ENCODE data around the gene RAB3IL1.
"Not testable (repeated sequence)": the region's sequence is repeated elsewhere in the genome, so short reads cannot be mapped to it uniquely, and the experiment has no call there.

RAB3IL1 gene

GRCh38 chr11:61917334-61918109 lies at the start of gene RAB3IL1:
Gene RAB3IL1 (minus strand): TSS chr11:61917566. CDS start chr11:61917367, 199 bp downstream.
- DNase-seq = peak in 1 of 2 experiments; percentile 16

DNA sequence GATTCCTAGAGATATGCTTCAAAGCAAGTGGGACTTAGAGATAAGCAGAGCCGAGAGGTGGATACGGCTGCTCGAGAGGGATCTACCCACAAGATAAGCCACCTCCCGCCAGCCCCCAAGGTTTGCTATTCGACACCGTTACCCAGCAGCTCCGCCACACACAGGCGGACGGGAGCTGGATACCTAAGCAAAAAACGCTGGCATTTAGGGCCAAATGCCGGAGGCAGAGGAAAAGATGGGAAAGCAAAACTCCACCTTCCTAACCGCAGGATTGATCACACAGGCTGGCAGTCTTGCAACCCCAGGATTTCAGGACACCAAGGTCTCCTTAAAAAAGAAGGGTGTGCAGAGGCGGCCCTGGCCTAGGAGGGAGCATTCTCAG lies 49.4 kb upstream of the RAB3IL1 start:
- DNase-seq = no peak

GRCh38 chr11:61964666-61965271 lies 47.4 kb upstream of the RAB3IL1 start:
- DNase-seq = not testable (repeated sequence)

- no peak for DNase-seq
Measured at GRCh38 chr11:61964058-61964665, 46.8 kb upstream of the RAB3IL1 start.

DNA sequence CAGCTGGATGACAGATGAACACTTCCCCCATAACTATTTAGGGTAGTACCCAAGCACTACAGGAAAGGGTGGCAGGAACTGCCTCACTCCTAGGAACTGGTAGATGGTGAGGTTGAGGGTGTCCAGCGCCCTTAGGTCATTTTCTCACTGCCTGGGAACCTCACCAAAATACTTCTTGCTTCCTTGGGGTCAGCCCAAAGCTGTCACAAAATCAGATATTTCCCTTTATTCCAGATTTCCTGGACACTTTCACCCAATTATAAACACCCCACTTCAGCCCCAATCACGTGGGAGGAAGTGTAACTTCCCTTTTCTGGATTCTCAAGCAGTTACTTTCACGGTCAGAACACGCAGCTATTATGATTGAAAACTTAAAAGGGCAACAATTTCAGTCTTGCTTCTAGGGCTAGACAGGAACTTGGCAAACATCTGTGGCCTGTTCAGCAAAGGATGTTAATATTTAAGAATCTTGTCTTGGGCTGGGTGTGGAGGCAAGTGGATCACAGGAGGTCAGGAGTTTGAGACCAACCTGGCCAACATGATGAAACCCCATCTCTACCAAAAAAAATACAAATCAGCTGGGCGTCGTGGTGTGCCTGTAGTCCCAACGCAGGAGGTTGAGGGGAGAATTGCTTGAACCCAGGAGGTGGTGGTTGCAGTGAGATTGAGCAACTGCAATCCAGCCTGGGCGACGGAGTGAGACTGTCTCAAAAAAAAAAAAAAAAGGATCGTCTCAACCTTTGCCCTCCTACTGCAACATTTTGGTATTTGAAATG lies 46.1 kb upstream of the RAB3IL1 start:
- peak; percentile 79 to 88 for DNase-seq

GRCh38 chr11:61963016-61963281 lies 45.6 kb upstream of the RAB3IL1 start:
- DNase-seq = no peak

DNA sequence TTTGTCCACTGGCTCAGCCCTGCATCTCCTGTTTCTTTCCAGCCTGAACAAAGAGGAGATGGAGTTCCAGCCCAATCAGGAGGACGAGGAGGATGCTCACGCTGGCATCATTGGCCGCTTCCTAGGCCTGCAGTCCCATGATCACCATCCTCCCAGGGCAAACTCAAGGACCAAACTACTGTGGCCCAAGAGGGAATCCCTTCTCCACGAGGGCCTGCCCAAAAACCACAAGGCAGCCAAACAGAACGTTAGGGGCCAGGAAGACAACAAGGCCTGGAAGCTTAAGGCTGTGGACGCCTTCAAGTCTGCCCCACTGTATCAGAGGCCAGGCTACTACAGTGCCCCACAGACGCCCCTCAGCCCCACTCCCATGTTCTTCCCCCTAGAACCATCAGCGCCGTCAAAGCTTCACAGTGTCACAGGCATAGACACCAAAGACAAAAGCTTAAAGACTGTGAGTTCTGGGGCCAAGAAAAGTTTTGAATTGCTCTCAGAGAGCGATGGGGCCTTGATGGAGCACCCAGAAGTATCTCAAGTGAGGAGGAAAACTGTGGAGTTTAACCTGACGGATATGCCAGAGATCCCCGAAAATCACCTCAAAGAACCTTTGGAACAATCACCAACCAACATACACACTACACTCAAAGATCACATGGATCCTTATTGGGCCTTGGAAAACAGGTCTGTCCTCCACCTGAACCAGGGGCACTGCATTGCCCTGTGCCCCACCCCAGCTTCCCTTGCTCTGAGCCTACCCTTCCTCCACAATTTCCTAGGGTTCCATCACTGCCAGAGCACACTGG lies 45.0 kb upstream of the RAB3IL1 start:
- no peak for DNase-seq

DNA sequence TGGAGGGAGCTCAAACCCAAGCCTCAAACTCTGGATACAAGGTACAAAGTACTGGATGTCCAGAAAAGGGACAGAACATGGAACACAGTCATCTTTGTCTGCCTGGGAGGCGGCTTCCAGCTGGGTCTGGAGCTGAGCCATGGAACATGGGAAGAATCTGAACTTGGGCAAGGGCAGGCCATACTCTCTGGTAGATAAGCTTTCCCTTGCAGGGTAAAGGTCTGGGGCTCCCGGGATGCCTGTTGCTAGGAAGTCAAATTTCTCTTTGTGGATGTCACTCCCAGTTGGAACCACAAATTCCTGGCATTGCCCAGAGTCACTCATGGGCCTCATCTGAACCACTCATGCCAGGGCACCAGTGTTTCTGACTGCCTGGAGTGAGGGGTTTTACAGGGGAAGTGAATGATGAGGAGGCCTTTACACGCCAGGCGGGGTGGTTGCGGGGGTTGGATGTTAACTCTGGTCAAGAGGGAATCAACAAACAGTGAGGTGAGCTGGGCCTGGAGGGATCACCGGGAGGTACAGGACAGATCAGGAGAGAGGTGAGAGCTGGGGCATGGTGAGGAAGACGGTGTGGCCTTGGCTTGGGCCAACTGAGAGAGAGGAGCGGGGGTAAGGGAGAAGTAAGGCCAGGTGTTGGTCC lies 44.3 kb upstream of the RAB3IL1 start:
- DNase-seq = no peak

DNA sequence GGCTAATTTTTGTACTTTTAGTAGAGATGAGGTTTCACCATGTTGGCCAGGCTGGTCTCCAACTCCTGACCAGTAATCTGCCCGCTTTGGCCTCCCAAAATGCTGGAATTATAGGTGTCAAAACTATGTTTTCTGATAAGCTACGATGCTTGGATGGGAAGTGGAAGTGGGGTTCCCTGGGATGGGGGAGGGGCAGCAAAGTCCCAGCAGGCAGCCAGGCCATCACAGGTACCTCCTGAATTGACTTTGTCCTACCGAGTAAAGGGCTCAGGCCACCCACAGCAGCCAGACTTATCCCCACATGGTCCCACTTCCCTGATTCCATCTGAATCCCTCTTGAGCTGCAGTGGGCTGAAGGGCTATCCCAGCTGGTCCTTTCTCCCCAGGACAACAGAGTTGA lies 43.2 kb upstream of the RAB3IL1 start:
- DNase-seq = no peak

GRCh38 chr11:61959678-61960077 lies 42.3 kb upstream of the RAB3IL1 start:
- no peak for DNase-seq

DNA sequence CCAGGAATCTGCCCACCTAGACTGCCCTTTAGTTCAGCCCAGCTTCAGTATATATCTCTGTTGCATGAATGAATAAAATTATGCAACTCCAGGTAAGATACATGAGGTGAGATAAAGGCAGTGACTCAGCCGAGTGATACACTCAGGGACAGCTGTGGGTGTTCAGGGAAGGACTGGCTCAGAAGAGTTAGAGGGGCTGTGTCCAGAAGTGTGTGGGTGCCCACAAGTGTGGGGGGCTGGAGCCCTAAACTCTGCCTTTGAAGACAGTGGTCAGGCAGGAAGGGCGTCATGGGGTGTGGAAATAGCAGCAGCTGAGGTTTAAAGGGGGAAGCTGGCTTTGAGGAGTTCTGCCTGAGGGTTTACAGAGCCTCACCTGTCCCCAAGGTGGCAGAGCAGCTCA lies 41.7 kb upstream of the RAB3IL1 start:
- DNase-seq = no peak

DNA sequence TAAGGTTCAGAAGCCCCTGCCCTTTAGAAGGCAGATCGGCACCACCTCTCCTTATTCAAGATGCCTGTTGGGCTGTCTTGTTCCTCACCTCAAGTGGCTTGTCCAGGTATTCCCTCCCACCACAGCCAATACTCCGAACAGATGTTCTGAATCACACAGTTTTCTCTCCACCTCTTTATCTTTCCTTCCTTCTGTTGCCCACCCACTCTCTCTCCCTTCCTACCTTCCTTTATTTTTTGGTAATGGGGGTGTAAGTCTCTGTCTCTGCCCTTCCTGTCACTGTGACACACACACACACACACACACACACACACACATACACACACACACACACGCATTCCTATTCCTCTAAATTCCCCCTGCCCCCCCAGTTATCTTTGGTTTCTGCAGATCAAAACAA lies 41.2 kb upstream of the RAB3IL1 start:
- no peak for DNase-seq

- DNase-seq = no peak
Measured at GRCh38 chr11:61957021-61957770, 39.8 kb upstream of the RAB3IL1 start.

DNA sequence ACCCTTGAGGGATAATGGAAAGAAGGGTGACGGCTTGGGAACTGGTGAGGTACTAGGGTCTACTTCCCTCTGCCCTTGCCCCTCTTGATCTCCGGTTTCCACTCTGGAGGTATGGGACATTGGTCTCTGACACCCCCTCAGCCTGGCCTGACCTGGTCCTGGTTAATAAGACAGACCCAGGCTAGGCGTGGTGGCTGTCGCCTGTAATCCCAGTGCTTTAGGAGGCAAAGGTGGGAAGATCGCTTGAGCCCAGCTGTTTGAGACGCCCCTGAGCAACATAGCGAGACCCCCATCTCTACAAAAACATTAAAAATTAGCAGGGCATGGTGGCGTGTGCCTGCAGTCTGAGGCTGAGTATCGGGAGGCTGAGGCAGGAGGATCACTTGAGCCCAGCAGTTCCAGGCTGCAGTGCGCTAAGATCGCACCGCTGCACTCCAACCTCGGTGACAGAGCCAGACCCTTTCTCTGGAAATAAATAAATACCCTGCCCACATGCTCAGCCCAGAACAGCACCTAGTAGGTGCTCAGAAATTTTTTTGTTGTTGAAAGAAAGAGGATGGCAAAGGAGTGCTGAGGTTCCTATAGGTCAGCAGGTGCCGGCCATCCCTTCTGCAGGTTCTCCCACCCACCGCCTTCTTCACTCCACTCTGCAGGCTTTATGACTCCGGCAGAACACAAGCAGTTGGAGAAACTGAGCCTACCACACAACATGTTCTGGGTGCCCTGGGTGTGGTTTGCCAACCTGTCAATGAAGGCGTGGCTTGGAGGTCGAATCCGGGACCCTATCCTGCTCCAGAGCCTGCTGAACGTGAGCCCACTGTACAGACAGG lies 39.0 kb upstream of the RAB3IL1 start:
- no peak for DNase-seq

DNA sequence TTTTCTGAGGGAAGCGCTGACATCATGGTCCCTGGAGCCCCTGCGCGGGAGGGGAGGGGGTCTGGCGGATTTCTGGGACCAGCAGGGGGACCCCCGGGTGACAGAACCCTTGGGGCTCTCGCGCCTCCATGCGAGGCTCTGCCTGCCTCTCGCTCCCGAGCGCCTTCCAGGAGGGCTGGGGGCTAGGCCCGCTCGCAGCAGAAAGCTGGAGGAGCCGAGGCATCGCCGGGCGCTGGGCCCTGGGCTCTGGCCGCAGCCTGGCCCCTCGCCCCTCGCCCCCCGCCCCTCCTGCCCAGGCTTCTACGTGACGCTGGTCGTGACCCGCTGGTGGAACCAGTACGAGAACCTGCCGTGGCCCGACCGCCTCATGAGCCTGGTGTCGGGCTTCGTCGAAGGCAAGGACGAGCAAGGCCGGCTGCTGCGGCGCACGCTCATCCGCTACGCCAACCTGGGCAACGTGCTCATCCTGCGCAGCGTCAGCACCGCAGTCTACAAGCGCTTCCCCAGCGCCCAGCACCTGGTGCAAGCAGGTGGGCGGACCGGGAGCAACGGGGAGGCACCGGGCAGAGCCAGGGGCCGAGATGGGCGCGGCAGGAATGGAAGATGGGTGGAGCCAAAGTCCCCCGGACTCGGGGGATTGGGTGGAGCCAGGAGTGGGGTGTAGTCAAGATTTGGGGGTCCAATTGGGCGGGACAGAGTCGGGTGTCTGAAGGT lies 38.2 kb upstream of the RAB3IL1 start:
- DNase-seq = no peak

GRCh38 chr11:61954851-61955421 lies 37.6 kb upstream of the RAB3IL1 start:
- DNase-seq = peak; percentile 83 to 89

DNA sequence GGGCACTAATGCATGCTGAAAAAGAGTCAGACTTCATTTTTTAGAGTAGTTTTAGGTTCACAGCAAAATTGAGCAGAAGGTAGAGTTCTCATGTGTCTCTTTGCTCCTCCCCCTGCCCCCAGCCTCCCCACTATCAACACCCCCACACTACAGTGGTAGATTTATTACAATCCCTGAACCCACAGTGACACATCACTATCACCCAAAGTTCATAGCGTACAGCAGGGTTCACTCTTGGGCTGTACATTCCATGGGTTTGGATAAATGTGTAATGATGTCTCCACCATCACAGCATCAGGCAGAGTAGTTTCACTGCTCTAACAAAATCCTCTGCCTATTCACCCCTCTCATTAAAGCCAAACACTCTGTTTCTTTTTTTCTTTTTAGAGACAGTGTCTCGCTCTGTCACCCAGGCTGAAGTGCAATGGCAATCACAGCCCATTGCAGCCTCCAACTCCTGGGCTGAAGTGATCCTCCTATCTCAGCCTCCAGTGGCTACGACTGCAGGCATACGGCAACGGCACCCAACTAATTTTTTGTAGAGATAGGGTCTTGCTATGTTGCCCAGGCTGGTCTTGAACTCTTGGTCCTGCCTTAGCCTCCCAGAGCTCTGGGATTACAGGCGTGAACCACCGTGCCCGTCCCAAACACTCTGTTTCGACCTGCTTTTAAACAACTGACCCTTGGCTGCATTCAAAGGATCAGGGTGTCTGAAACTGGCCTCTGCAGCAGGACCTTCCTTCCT lies 36.9 kb upstream of the RAB3IL1 start:
- no peak for DNase-seq

GRCh38 chr11:61953632-61954031 lies 36.3 kb upstream of the RAB3IL1 start:
- DNase-seq = not testable (repeated sequence)

DNA sequence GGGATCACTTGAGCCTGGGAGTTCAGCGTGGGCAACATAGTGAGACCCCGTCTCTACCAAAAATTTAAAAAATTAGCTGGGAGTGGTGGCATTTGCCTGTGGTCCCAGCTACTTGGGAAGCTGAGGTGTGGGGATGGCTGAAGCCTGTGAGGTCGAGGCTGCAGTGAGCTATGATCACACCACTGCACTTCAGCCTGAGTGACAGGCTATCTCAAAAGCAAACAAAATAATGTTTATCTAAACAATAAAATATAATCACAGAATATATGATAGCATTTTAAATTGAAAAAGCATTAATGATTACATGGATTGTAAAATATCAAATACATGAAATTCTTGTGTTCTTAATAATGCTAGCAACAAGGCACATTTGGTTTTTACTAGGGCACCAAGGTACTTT lies 35.5 kb upstream of the RAB3IL1 start:
- DNase-seq = no peak

Measured in AML-193 (cell line).